GM12878 (cell line): ENCODE data around the gene ILF2. TPM values are rescaled to one million over a fixed set of nuclear protein-coding genes. Genes with fewer than 3 reads are reported as not detected.

ENCODE experiments used
- ATF7 ChIP-seq: fragments of 450-650 bp; IDR thresholded peaks from 2 replicates; pipeline ENCODE4 v1.6.1; 2016; ENCODE audit warnings: low read depth, mild to moderate bottlenecking
- CREM ChIP-seq: IDR thresholded peaks from 2 replicates; pipeline ENCODE4 v1.6.1; 2014; ENCODE audit warnings: antibody characterized with exemption, low read depth
- E2F4 ChIP-seq: IDR thresholded peaks from 2 replicates; pipeline ENCODE4 v1.6.1; 2012; ENCODE audit warnings: low read depth, low read length, improper control_type of control experiment
- FOS ChIP-seq: IDR thresholded peaks from 3 replicates; pipeline ENCODE4 v1.6.1; 2011; ENCODE audit warnings: borderline replicate concordance; ENCODE audit not compliant: insufficient read length; ENCODE audit errors: extremely low read depth
- FOXM1 ChIP-seq: IDR thresholded peaks from 2 replicates; pipeline ENCODE4 v1.6.1; 2012; ENCODE audit warnings: low read depth, mild to moderate bottlenecking, inconsistent platforms, low read length, moderate library complexity
- LARP7 ChIP-seq: fragments of 450-650 bp; IDR thresholded peaks from 2 replicates; pipeline ENCODE4 v1.6.1; 2017; ENCODE audit warnings: mild to moderate bottlenecking
- MXI1 ChIP-seq: fragments of 150-350 bp; IDR thresholded peaks from 2 replicates; pipeline ENCODE4 v1.6.1; 2011; ENCODE audit warnings: low read depth, mild to moderate bottlenecking, inconsistent platforms, low read length, improper control_type of control experiment
- RCOR1 ChIP-seq: conservative IDR thresholded peaks from 2 replicates; pipeline ENCODE4 v1.6.1; 2012; ENCODE audit warnings: low read depth, low read length, improper control_type of control experiment
- SMARCA5 ChIP-seq: fragments of 450-650 bp; IDR thresholded peaks from 2 replicates; pipeline ENCODE4 v1.6.1; 2017; ENCODE audit warnings: mild to moderate bottlenecking
- polyA plus RNA-seq, 11 experiments: library from polyadenylated mRNA; depleted of rRNA in 4 of 11; unstranded in 6 of 11; stranded (reverse) in 5 of 11; fragments of >200 nt; fragmentation: Nextera tagmentation in 4 of 11; fragmentation: Illumina TruSeq in 1 of 11; extraction: Ambion mirVana in 4 of 11; extraction: Trizol in 1 of 11; gene quantifications; 1 replicate in 1 of 11; 2 replicates in 10 of 11; pipeline versions ENCODE4 v1.2.1 to v1.2.3, GENCODE V29; 2011 to 2016; ENCODE audit warnings: inconsistent platforms in 2 of 11, missing spikeins in 2 of 11, low read depth in 1 of 11
- total RNA-seq, 4 experiments: library from RNA; depleted of rRNA in 3 of 4; stranded (reverse); fragments of >200 nt in 3 of 4; fragmentation: Illumina TruSeq in 1 of 4; extraction: Trizol in 1 of 4; gene quantifications; 2 replicates each; pipeline versions ENCODE4 v1.2.1 to v1.2.3, GENCODE V29; 2013 to 2021
- TF ChIP-seq, protein P1 (sequence below): IDR thresholded peaks from 2 replicates; pipeline ENCODE4 v1.6.1; 2011; ENCODE audit warnings: borderline replicate concordance, low read depth, mild to moderate bottlenecking, moderate library complexity, low read length; ENCODE audit not compliant: insufficient read depth, poor library complexity, severe bottlenecking

Gene ILF2
- total and polyA plus RNA-seq, 10 of the 15 experiments (the other 5 are each of a cell fraction or from before 2014, with no cell fraction given) = 261 to 520 (median 449) TPM

GRCh38 chr1:153670859-153671627, at the start of gene ILF2 (continued):
- TF ChIP-seq, protein P1, sequence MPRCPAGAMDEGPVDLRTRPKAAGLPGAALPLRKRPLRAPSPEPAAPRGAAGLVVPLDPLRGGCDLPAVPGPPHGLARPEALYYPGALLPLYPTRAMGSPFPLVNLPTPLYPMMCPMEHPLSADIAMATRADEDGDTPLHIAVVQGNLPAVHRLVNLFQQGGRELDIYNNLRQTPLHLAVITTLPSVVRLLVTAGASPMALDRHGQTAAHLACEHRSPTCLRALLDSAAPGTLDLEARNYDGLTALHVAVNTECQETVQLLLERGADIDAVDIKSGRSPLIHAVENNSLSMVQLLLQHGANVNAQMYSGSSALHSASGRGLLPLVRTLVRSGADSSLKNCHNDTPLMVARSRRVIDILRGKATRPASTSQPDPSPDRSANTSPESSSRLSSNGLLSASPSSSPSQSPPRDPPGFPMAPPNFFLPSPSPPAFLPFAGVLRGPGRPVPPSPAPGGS = no peak
- peak; percentile 94 for TF ChIP-seq ATF7
- TF ChIP-seq FOS = peak; percentile 89
- 0 out of 2 replicates have a peak, but pooled peaks have one; percentile 57 for TF ChIP-seq E2F4
- no peak; the same call in 1 of the 2 replicates for TF ChIP-seq LARP7
- TF ChIP-seq SMARCA5 = peak; percentile 67; the same call in 1 of the 2 replicates
- TF ChIP-seq FOXM1 = peak; percentile 59; the same call in 1 of the 2 replicates
- peak; percentile 79; the same call in 1 of the 2 replicates for TF ChIP-seq CREM
- no peak for TF ChIP-seq RCOR1
- peak; percentile 83; the same call in 1 of the 2 replicates for TF ChIP-seq MXI1
